ENCODE results near the gene GALNT15. TPM values are rescaled to one million over a fixed set of nuclear protein-coding genes. Genes with fewer than 3 reads are reported as not detected.
A peak's percentile ranks its signal among the peaks of the same experiment; 100 is the strongest.

GALNT15 gene
- total and polyA plus RNA-seq, 4 donors: under 0.01 to 2.8 (median 1.3) TPM

- no peak for DNase-seq (ENCODE audit: low spot score)
Measured at GRCh38 chr3:16239780-16240179, 65.3 kb downstream of the GALNT15 start.

GRCh38 chr3:16240229-16241023 is 65.9 kb downstream of the GALNT15 start:
- peak overlapping the region in 1 of 2 donors; percentile 49 for H3K27ac ChIP-seq (ENCODE audit: low read depth in 1 of 2, low read length in 2 of 2)
- WGBS: 71% methylated on average over 6 of the region's 6 CpGs
- DNase-seq (ENCODE audit: low spot score): no peak
- no peaks in the 10 kb centered on the region for H3K27me3 ChIP-seq (ENCODE audit: control insufficient read depth in 4 of 4, insufficient read depth in 4 of 4, low read length in 3 of 4)
- no peak overlapping the region for H3K4me3 ChIP-seq (ENCODE audit: low read depth in 1 of 3, low read length in 3 of 3)
- H3K4me1 ChIP-seq (ENCODE audit: control insufficient read depth in 4 of 4, insufficient read depth in 4 of 4, low read length in 3 of 4): peaks cover 0 to 11% (median 0%) of the 10 kb centered on the region in 4 donors
- no peaks in the 10 kb centered on the region for H3K9me3 ChIP-seq (ENCODE audit: control insufficient read depth in 4 of 4, low read length in 3 of 4)
- no peaks in the 10 kb centered on the region for H3K36me3 ChIP-seq (ENCODE audit: control insufficient read depth in 4 of 4, insufficient read depth in 3 of 4, low read depth in 1 of 4, low read length in 3 of 4)
- no peak overlapping the region for H3K9ac ChIP-seq (ENCODE audit: low read depth in 1 of 2, low read length in 2 of 2)
- TF ChIP-seq REST (IDR thresholded peaks at IDR 0.05) (no peak), EGR1 (IDR thresholded peaks at IDR 0.05; ENCODE audit: low read depth in 2 of 2) (no peak), ATF3 (IDR thresholded peaks at IDR 0.05) (peak; percentile 16), RXRA (IDR thresholded peaks at IDR 0.05) (peak in 1 of 2 donors; percentile 40), SP1 (IDR thresholded peaks at IDR 0.05) (no peak), FOXA1 (IDR thresholded peaks at IDR 0.05) (no peak)
- TF ChIP-seq, protein P1, sequence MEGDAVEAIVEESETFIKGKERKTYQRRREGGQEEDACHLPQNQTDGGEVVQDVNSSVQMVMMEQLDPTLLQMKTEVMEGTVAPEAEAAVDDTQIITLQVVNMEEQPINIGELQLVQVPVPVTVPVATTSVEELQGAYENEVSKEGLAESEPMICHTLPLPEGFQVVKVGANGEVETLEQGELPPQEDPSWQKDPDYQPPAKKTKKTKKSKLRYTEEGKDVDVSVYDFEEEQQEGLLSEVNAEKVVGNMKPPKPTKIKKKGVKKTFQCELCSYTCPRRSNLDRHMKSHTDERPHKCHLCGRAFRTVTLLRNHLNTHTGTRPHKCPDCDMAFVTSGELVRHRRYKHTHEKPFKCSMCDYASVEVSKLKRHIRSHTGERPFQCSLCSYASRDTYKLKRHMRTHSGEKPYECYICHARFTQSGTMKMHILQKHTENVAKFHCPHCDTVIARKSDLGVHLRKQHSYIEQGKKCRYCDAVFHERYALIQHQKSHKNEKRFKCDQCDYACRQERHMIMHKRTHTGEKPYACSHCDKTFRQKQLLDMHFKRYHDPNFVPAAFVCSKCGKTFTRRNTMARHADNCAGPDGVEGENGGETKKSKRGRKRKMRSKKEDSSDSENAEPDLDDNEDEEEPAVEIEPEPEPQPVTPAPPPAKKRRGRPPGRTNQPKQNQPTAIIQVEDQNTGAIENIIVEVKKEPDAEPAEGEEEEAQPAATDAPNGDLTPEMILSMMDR (IDR thresholded peaks at IDR 0.05; ENCODE audit: low read depth, low read length, missing input control): no peak
- TF ChIP-seq, protein P2, sequence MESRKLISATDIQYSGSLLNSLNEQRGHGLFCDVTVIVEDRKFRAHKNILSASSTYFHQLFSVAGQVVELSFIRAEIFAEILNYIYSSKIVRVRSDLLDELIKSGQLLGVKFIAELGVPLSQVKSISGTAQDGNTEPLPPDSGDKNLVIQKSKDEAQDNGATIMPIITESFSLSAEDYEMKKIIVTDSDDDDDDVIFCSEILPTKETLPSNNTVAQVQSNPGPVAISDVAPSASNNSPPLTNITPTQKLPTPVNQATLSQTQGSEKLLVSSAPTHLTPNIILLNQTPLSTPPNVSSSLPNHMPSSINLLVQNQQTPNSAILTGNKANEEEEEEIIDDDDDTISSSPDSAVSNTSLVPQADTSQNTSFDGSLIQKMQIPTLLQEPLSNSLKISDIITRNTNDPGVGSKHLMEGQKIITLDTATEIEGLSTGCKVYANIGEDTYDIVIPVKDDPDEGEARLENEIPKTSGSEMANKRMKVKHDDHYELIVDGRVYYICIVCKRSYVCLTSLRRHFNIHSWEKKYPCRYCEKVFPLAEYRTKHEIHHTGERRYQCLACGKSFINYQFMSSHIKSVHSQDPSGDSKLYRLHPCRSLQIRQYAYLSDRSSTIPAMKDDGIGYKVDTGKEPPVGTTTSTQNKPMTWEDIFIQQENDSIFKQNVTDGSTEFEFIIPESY (IDR thresholded peaks at IDR 0.05): no peak

More at GRCh38 chr3:16239780-16240179, 65.3 kb downstream of the GALNT15 start:
- Histone ChIP-seq H3K4me3 (ENCODE audit: low read depth in 1 of 3, low read length in 3 of 3) (no peak overlapping the region), H3K9me3 (ENCODE audit: control insufficient read depth in 4 of 4, low read length in 3 of 4) (no peaks in the 10 kb centered on the region), H3K4me1 (ENCODE audit: control insufficient read depth in 4 of 4, insufficient read depth in 4 of 4, low read length in 3 of 4) (peaks cover 0 to 11% (median 0%) of the 10 kb centered on the region in 4 donors), H3K27me3 (ENCODE audit: control insufficient read depth in 4 of 4, insufficient read depth in 4 of 4, low read length in 3 of 4) (no peaks in the 10 kb centered on the region), H3K36me3 (ENCODE audit: control insufficient read depth in 4 of 4, insufficient read depth in 3 of 4, low read depth in 1 of 4, low read length in 3 of 4) (no peaks in the 10 kb centered on the region), H3K9ac (ENCODE audit: low read depth in 1 of 2, low read length in 2 of 2) (no peak overlapping the region), H3K27ac (ENCODE audit: low read depth in 1 of 2, low read length in 2 of 2) (peak overlapping the region in 1 of 2 donors; percentile 49)
- 85% methylated on average over 4 of the region's 4 CpGs for WGBS
- TF ChIP-seq NR2F2 (IDR thresholded peaks at IDR 0.05): no peak
- no peak for TF ChIP-seq FOXA2 (IDR thresholded peaks at IDR 0.05)
- no peak for TF ChIP-seq TAF1 (conservative IDR thresholded peaks at IDR 0.05)
- TF ChIP-seq SP1 (IDR thresholded peaks at IDR 0.05): no peak
- no peak for TF ChIP-seq REST (IDR thresholded peaks at IDR 0.05)
- no peak for TF ChIP-seq JUND (IDR thresholded peaks at IDR 0.05)
- TF ChIP-seq, protein P2 (IDR thresholded peaks at IDR 0.05): no peak

Data from liver (tissue), 9 donors.